Effector memory CD8-positive, alpha-beta T cell (primary cell): ENCODE data around the gene CNFN.

ENCODE experiments used
- ATAC-seq: fragments of 150-1000 bp; cut with Tn5 transposase; replicated peaks from 2 replicates; pipeline ENCODE4 v1.10.0; 2021; ENCODE audit warnings: mild to moderate bottlenecking, moderate library complexity
- DNase-seq, 3 experiments: peaks; one replicate each; pipeline ENCODE4 v3.0.0; 2021
- H3K27ac Mint-ChIP-seq, 2 donors: one replicate each; pipeline ENCODE4 v1.8.0; 2022; ENCODE audit warnings: mild to moderate bottlenecking in 2 of 2, mixed read lengths in 2 of 2, moderate library complexity in 2 of 2
- H3K27me3 Mint-ChIP-seq, 2 donors: one replicate each; pipeline ENCODE4 v1.8.0; 2022; ENCODE audit warnings: mixed read lengths in 2 of 2
- H3K36me3 Mint-ChIP-seq: one replicate; pipeline ENCODE4 v1.8.0; 2022; ENCODE audit warnings: mild to moderate bottlenecking, moderate library complexity, mixed read lengths; ENCODE audit not compliant: insufficient read depth
- H3K4me1 Mint-ChIP-seq, 2 donors: one replicate each; pipeline ENCODE4 v1.8.0; 2022; ENCODE audit warnings: low read depth in 2 of 2, mixed read lengths in 2 of 2
- H3K4me3 Mint-ChIP-seq, 2 donors: one replicate each; pipeline ENCODE4 v1.8.0; 2022; ENCODE audit warnings: mild to moderate bottlenecking in 2 of 2, mixed read lengths in 2 of 2, moderate library complexity in 2 of 2
- H3K9me3 Mint-ChIP-seq, 2 donors: one replicate each; pipeline ENCODE4 v1.8.0; 2022; ENCODE audit warnings: mixed read lengths in 2 of 2

Gene CNFN

DNA sequence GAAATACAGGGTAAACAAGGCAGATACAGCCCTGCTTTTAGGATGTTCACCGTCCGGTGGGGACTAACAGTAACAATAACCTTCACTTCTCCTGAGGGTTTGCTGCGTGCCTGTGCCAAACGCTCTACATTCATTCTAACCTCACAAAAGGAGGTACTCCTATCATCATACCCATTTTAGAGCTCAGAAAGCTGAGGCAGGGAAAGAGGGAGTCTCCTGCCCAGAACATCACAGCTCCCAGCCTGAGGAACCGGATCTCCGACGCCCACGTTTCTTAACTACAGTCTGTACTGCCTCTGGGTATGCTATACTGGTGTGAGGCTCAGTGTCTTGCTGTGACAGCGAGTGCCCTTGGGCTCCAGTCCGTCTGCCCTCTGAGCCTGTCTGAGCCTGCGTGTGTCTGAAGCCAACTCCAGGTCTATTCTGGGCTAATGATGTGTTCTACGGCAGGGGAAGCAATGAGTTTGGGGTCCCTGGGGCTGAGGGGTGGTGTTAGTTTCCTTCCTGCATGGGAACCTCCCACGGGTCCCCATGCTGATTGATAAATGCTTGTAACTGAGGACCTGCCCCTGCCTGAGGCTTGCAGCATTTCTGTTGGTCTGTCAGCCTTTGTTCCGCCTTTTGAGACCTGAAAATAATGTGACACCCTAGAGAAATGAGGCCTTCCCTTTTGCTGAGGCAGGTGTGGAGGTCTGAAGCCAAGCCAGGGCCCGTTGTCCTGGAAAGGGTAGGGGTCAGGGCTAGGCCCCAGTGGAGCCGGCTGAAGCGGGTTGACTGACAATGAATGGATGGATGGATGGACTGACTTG is 32.2 kb upstream of the CNFN start:
- H3K4me3 Mint-ChIP-seq = peak overlapping the region; percentile 95 to 99
- H3K9me3 Mint-ChIP-seq = no peaks in the 10 kb centered on the region
- peak overlapping the region; percentile 92 to 93 for H3K27ac Mint-ChIP-seq
- peaks cover 38 to 42% of the 10 kb centered on the region in 2 donors for H3K4me1 Mint-ChIP-seq
- no peak for ATAC-seq
- H3K36me3 Mint-ChIP-seq = peaks cover 11% of the 10 kb centered on the region
- no peaks in the 10 kb centered on the region for H3K27me3 Mint-ChIP-seq
- DNase-seq = no peak

DNA sequence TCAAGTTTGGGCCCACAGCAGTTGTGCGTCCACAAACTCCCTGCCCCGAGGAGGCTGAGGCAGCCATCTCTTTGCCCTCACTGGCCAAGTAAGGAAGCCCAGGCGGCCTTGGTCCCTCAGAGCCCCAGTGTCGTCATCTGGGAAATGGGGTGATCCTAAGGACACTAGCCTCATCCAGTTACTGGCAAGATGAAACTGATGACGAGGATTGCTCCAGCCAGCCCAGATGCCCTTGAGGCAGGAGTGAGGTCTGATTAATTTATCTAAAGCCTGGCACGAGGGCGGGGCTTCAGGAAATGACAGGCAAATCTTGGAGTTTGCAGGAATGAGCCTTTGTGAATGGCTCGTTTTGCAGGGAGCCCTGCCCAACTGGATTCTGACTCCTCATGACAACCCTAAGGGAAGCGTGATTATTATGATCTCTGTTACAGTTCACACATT is 31.5 kb upstream of the CNFN start:
- Mint-ChIP-seq H3K4me1 (peaks cover 38 to 42% of the 10 kb centered on the region in 2 donors), H3K27me3 (no peaks in the 10 kb centered on the region), H3K27ac (no peak overlapping the region), H3K4me3 (peak overlapping the region; percentile 95 to 99), H3K9me3 (no peaks in the 10 kb centered on the region), H3K36me3 (peaks cover 11% of the 10 kb centered on the region)
- no peak for ATAC-seq
- no peak for DNase-seq

DNA sequence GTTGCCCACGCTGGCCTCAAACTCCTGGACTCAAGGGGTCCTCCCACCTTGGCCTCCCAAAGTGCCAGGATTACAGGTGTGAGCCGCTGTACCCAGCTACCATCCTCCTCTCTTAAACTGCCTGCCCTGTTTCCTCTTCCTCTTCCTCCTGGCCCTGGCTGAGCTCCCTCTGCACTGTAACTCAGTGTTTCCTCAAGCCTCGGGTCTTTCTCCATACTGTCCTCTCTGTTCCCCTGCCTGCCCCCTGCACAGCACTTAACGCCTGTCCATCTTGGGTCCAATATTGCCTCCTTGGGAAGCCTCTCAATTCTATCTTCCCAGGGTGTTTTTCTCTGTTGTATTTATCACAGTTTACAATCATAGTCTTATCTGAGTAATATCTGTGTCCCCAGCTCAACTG is 31.0 kb upstream of the CNFN start:
- H3K4me1 Mint-ChIP-seq = peaks cover 38 to 42% of the 10 kb centered on the region in 2 donors
- peak overlapping the region in 1 of 2 donors; percentile 33 for H3K4me3 Mint-ChIP-seq
- H3K27ac Mint-ChIP-seq = no peak overlapping the region
- H3K9me3 Mint-ChIP-seq = no peaks in the 10 kb centered on the region
- ATAC-seq (no peak), DNase-seq (no peak)
- H3K27me3 Mint-ChIP-seq = no peaks in the 10 kb centered on the region
- peaks cover 11% of the 10 kb centered on the region for H3K36me3 Mint-ChIP-seq

DNA sequence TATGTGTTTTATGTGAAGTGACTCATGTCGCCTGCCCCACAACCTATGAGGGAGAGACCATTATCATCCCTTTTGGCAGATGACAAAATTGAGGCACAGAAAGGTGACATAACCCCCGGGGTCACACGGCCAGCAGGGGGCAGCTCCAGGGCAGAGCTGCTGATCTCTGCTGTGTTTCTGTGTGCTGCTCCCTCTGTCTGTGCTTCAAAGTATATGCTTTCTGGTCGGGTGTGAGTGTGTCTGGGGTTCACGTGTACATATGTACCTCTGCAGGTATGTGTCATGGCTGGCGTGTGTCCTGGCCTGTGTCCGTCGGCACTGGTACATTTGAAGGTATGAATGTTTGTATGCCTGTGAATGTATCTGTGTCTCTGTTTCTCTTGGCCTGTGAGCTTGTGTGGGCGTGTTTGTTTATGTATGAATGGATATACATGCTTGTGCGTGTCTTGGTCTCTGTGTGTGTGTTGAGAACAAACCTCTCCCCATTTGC is 30.0 kb upstream of the CNFN start:
- peak; percentile 72 to 73 (median 73) for DNase-seq
- Mint-ChIP-seq H3K4me3 (no peak overlapping the region), H3K9me3 (no peaks in the 10 kb centered on the region), H3K4me1 (peaks cover 38 to 42% of the 10 kb centered on the region in 2 donors), H3K27ac (peak overlapping the region in 1 of 2 donors; percentile 18), H3K27me3 (no peaks in the 10 kb centered on the region), H3K36me3 (peaks cover 15% of the 10 kb centered on the region)
- peak; percentile 39 for ATAC-seq

DNA sequence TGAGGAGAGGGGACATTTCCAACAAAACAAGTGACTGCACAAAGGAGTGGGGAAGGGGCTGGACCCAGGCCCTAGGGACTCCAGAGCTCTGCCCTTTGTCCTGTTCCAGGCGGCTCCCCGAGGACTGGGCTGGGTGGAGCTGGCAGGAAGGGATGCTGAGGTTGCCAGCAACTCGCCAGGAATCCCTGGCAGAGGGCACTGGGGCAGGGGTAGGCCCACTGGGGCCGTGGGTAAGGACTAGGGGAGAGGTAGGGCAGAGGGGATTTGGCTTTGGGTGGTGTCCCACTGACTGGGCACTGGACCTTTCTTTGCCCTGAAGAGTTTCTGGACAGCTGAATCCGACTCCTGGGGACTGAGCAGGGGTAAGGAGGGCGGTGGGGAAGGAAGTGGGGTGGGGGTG is 29.2 kb upstream of the CNFN start:
- Mint-ChIP-seq H3K27ac (no peak overlapping the region), H3K4me3 (no peak overlapping the region), H3K27me3 (no peaks in the 10 kb centered on the region), H3K36me3 (peaks cover 18% of the 10 kb centered on the region), H3K9me3 (no peaks in the 10 kb centered on the region), H3K4me1 (peaks cover 38 to 40% of the 10 kb centered on the region in 2 donors)
- no peak for ATAC-seq
- DNase-seq = no peak

DNA sequence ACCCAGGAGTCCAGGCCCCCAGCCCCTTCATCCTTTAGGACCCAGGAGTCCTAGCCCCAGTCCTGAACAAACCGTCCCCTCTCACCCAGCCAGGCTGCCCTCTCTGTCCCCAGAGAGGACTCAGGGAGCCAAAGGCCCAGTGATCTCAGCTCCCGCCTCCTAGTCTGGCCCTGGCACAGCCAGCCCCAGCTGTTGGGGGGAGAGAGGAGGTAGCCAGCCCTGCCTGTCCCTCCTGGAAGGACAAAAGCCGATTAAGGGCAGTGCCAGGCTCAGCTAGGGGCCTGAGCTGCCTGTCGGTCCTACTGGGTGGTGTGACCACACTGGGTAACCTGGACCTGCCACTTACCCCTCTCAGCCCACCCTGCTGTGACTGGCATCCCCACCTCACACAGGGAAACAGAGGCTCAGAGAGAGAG is 22.6 kb upstream of the CNFN start:
- H3K4me3 Mint-ChIP-seq = no peak overlapping the region
- ATAC-seq = no peak

DNA sequence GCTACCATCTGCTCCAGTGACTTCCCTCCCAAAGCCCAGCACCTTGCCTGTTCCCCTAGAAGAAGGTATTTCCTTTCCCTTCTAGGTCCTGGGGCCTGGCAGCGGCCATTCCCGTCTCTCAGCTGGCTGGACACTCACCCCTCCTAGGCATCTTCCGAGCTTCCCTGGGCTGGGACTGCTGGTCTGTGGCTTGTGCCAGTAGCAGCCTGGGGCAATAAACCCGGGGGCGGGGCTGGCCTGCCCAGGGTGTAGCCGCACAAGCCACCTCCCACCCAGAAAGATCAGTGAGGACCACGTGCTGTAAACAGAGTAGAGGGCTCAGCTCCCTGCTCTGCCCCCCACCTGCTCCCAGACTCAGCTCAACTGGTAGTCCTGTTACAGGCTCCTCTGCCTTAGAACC is 22.1 kb upstream of the CNFN start:
- no peaks in the 10 kb centered on the region for H3K27me3 Mint-ChIP-seq
- ATAC-seq (no peak), DNase-seq (no peak)
- peaks cover 15% of the 10 kb centered on the region for H3K36me3 Mint-ChIP-seq
- H3K27ac Mint-ChIP-seq = peak overlapping the region; percentile 61 to 67
- H3K4me3 Mint-ChIP-seq = no peak overlapping the region
- H3K4me1 Mint-ChIP-seq = peaks cover 7 to 18% of the 10 kb centered on the region in 2 donors
- no peaks in the 10 kb centered on the region for H3K9me3 Mint-ChIP-seq

More for the DNA sequence above, 22.6 kb upstream of the CNFN start:
- peaks cover 7 to 18% of the 10 kb centered on the region in 2 donors for H3K4me1 Mint-ChIP-seq
- DNase-seq = no peak
- H3K27me3 Mint-ChIP-seq = no peaks in the 10 kb centered on the region
- H3K27ac Mint-ChIP-seq = peak overlapping the region; percentile 61 to 67
- H3K36me3 Mint-ChIP-seq = peaks cover 15% of the 10 kb centered on the region
- no peaks in the 10 kb centered on the region for H3K9me3 Mint-ChIP-seq

DNA sequence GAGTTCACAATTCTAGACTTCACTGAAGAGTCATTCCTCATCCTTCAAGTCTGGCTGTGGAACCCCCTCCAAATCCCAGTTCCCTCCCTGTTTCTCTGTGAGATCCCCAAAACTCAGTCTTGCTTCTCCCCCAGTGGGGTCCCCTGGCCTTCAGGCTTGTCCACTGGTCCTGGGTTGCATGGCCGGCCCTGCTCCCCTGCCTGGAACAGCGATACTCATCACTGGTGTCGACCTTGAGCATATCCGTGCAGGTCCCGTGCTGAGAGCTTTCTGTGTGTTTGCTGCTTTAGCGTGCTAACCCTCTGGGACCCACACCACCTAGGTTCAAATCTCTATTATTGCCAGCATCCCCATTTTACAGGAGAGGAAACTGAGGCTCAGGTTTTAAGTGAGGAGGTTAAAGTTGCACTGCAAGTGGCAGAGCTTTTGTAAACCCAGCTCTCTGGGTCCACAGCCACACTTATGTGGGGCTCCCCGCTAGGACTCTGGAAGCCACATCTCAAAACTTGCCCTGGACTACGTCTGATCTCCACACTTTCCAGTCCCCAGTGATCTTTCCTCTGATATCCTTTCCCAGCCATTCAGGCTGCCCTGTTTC is 21.6 kb upstream of the CNFN start:
- Mint-ChIP-seq H3K27me3 (no peaks in the 10 kb centered on the region), H3K4me1 (peaks cover 7 to 18% of the 10 kb centered on the region in 2 donors), H3K27ac (peak overlapping the region; percentile 61 to 67), H3K9me3 (no peaks in the 10 kb centered on the region), H3K4me3 (no peak overlapping the region), H3K36me3 (peaks cover 15% of the 10 kb centered on the region)
- DNase-seq (no peak), ATAC-seq (no peak)

DNA sequence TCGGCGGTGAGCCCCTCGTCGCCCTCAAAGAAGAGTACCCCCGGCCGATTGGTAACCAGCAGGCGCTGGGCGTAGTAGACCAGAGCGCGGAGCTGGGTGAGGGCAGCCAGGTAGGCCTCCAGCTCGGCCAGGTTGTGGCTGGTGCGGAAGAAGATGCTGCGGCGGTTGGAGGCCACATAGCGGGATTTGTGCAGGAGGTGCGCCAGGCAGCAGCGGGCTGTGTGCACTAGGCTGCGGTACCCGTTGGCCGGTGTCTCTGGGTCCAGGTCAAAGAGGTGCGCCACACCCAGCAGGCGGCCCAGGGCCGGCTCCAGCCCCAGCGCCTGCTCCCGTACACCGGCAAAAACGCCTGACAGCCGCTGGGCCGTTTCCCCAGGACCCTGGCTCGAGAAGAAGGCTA is 20.3 kb upstream of the CNFN start:
- DNase-seq (no peak), ATAC-seq (no peak)
- Mint-ChIP-seq H3K27me3 (no peaks in the 10 kb centered on the region), H3K4me1 (peaks cover 9 to 18% of the 10 kb centered on the region in 2 donors), H3K4me3 (no peak overlapping the region), H3K27ac (no peak overlapping the region), H3K9me3 (no peaks in the 10 kb centered on the region), H3K36me3 (peaks cover 14% of the 10 kb centered on the region)

DNA sequence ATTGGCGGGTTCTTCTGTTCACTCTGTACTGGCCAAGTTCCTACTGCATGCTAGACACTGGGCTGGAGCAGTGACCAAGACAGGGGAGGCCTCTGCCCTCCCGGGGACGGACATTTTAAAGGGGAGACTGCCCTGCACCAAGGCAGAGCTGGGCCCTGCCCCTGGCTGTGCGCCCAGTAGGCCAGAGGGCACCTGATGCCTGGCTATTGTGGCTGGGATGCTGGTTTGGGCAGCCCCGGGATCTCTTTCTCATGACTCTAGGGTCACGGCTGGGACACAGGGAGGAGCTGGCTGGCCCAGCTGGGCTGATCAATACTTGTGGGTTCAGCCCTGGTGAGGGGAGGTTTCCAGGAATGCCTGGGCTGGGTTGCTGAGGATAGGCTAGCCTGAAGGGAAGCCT is 19.4 kb upstream of the CNFN start:
- H3K9me3 Mint-ChIP-seq = no peaks in the 10 kb centered on the region
- no peak for ATAC-seq
- H3K36me3 Mint-ChIP-seq = peaks cover 8% of the 10 kb centered on the region
- H3K4me3 Mint-ChIP-seq = no peak overlapping the region
- DNase-seq = no peak
- H3K27me3 Mint-ChIP-seq = no peaks in the 10 kb centered on the region
- peaks cover 9 to 18% of the 10 kb centered on the region in 2 donors for H3K4me1 Mint-ChIP-seq
- peak overlapping the region; percentile 44 to 61 for H3K27ac Mint-ChIP-seq

DNA sequence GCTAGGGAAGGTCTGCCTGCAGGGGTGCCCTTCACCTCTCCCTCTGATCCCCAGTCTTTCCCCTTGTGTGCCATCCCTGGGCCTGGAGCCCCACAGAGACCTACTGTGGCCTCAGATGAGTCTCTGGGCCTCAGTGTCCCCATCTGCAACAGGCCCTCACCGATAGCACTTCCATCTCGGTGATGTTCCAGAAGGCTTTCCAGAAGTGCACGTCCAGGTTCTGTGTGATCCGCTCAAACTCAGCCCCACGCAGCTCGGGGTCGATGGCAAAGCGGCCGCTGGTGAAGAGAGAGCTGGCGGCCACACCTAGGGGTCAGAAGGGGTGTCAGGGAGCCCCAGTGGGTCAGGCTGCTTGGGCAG is 17.7 kb upstream of the CNFN start:
- Mint-ChIP-seq H3K27ac (no peak overlapping the region), H3K36me3 (peaks cover 8% of the 10 kb centered on the region), H3K9me3 (no peaks in the 10 kb centered on the region), H3K4me3 (no peak overlapping the region), H3K4me1 (peaks cover 9 to 12% of the 10 kb centered on the region in 2 donors), H3K27me3 (no peaks in the 10 kb centered on the region)
- DNase-seq (no peak), ATAC-seq (no peak)

DNA sequence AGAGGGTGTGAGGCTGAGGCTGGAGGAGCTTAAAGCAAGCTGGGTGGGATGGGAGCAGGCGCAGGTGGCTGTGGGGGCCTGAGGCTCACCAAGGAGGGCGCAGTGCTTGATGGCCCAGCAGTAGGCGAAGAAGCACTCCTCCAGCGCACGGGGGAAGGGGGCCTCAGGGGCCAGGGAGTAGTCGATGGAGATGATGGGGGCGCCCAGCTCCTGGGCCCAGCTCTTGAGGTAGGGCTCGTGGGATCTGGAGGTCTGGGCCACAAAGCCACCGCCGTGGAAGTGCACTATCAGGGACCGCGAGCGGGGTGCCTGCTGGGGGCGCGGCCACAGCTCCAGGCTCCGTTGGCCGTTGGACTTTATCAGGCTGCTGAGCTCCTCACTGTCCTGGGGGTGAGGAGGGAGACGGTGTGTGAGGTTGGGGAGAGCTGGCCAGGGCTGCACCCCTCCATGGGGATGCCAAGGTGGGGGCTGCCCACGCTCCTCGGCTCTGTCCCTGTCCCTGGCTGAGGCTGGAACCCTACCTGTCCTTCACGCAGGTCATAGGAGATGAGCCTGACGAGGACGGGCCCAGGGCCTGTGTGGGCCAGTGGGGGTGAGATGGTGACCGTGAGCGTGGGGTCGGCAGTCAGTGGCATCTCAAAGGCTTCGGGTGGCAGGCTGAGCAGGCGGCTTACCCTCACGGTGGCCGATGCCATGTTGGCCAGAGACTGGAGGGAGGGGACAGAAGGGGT is 17.2 kb upstream of the CNFN start:
- H3K27me3 Mint-ChIP-seq = no peaks in the 10 kb centered on the region
- H3K9me3 Mint-ChIP-seq = no peaks in the 10 kb centered on the region
- DNase-seq (no peak), ATAC-seq (no peak)
- peak overlapping the region in 1 of 2 donors; percentile 54 for H3K27ac Mint-ChIP-seq
- peaks cover 8% of the 10 kb centered on the region for H3K36me3 Mint-ChIP-seq
- H3K4me3 Mint-ChIP-seq = no peak overlapping the region
- H3K4me1 Mint-ChIP-seq = peaks cover 13 to 16% of the 10 kb centered on the region in 2 donors

DNA sequence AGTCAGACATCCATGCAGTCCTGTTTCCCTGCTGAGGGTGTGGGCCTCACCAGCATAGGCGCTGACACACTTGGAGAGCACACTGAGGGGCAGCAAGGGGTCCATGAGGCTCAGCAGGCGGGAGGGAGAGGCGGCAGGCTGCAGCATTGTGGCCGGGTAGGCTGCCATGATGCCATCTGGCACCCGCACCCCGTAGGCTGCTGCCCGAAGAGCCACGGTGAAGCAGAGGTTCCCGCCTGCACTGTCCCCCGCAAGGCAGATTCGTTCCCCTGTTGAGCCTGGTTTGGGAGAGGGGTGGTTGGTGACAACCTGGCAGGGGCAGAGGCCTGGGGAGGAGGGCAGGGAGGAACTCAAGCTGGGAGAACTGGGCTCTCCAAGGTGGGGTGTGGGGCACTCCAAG is 16.0 kb upstream of the CNFN start:
- Mint-ChIP-seq H3K9me3 (no peaks in the 10 kb centered on the region), H3K4me1 (peaks cover 13 to 19% of the 10 kb centered on the region in 2 donors), H3K4me3 (no peak overlapping the region), H3K27ac (peak overlapping the region in 1 of 2 donors; percentile 41), H3K36me3 (peaks cover 8% of the 10 kb centered on the region), H3K27me3 (no peaks in the 10 kb centered on the region)
- ATAC-seq (no peak), DNase-seq (no peak)
